GM18868 (cell line): ENCODE measurements around the gene LGALS12.
"Not testable (repeated sequence)": the region's sequence is repeated elsewhere in the genome, so short reads cannot be mapped to it uniquely, and the experiment has no call there.

Experiments
- ATAC-seq: cut with Tn5 transposase; IDR thresholded peaks from one replicate; pipeline ENCODE4 v1.9.1; 2021; ENCODE audit warnings: mild to moderate bottlenecking, moderate library complexity; ENCODE audit not compliant: unreplicated experiment

The LGALS12 gene

GRCh38 chr11:63504054-63504453, 1.8 kb upstream of the LGALS12 start:
- ATAC-seq, result no peak

DNA sequence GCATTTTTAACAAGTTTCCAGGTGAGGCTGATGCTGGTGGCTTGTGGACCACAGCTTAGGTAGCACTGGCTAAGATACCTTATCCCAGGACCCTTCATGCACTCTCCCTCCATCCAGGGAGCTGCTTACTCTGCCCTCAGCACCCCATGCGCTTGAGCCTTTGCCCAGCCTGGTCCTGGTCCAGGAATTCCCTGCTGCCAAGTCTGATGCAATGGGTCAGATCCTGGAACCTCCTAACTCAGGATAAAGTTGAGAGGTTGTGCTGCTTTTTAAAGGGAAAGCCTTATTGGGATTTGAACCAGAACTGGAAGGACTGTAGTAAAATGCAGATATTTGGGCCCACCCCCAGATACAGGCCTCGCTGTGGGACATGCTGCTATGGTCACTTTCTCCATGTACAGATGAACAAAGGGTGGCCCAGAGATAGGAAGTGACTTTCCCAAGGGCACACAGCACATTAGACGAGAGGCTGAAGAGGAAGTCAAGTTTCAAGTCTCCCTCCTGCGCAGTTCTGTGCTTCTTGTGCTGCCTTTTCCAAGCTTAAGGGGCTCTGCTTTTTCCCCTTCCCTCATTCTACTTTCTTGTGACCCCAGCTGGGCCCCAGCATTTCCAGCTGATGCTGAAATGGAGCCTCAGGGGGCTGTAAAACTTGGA, 824 bp upstream of the LGALS12 start:
- no peak for ATAC-seq

- no peak for ATAC-seq
Observed at GRCh38 chr11:63506876-63507275, 992 bp downstream of the LGALS12 start.

DNA sequence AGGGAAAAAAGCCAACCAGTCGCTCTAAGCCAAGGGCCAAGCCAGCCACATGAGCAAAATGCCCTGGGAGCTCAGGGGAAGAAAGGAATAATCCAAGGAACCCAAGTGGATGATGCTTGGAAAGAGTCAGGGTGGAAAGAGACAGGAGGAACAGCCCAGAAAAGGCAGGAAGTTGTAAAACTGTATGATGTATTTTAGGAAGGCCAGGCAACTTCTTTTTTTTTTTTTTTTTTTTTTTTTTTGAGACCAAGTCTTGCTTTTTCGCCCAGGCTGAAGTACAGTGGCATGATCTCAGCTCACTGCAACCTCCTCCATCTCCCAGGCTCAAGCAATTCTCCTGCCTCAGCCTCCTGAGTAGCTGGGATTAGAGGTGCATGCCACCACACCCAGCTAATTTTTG, 1.6 kb downstream of the LGALS12 start:
- ATAC-seq, result no peak

DNA sequence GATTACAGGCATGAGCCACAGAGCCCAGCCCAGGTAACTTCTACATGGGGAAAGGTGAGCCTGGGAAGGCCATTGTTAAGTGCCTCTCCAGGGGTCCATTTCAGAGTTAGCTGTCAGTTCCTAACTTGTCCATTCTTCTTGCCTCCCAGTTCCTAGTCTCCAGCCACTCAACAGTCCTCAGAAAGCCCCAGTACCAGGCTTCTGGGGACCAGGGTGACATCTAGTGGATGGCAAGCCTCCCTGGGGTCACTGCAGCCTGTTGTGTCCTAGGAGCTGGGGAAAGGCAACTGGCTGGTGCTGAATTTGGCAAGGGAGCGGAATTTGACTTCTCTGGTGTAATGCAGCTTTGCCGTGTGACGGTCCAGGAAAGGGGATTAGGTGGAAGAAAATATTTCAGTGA, 2.1 kb downstream of the LGALS12 start:
- no peak for ATAC-seq

DNA sequence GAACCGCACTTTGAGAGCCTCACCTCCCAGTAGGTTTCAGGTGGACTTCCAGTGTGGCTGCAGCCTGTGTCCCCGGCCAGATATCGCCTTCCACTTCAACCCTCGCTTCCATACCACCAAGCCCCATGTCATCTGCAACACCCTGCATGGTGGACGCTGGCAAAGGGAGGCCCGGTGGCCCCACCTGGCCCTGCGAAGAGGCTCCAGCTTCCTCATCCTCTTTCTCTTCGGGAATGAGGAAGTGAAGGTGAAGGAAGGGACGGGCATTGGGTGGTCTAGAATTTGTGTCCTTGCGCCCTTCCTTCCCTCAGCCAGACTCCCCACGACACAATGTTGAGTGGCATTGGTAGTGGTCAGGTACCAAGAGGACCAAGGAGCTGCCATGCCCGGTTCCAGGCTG, 2.9 kb downstream of the LGALS12 start:
- ATAC-seq, result no peak

GRCh38 chr11:63510360-63511047, 4.6 kb downstream of the LGALS12 start:
- no peak for ATAC-seq

GRCh38 chr11:63511048-63511748, 5.3 kb downstream of the LGALS12 start:
- ATAC-seq, result no peak

- ATAC-seq, result no peak
Observed at GRCh38 chr11:63512816-63513215, 6.9 kb downstream of the LGALS12 start.

DNA sequence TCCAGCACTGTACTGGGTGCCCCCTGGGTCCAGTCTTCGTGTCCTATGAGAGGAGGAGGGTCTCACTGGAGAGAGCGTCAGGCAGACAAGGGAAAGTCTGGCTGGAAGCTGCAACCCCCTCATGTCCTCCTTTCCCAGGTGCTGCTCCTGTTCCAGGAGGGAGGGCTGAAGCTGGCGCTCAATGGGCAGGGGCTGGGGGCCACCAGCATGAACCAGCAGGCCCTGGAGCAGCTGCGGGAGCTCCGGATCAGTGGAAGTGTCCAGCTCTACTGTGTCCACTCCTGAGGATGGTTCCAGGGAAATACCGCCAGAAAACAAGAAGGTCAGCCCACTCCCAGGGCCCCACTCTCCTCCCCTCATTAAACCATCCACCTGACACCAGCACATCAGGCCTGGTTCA, 10.2 kb downstream of the LGALS12 start:
- ATAC-seq, result no peak

GRCh38 chr11:63517156-63517555, 11.3 kb downstream of the LGALS12 start:
- ATAC-seq, result no peak

DNA sequence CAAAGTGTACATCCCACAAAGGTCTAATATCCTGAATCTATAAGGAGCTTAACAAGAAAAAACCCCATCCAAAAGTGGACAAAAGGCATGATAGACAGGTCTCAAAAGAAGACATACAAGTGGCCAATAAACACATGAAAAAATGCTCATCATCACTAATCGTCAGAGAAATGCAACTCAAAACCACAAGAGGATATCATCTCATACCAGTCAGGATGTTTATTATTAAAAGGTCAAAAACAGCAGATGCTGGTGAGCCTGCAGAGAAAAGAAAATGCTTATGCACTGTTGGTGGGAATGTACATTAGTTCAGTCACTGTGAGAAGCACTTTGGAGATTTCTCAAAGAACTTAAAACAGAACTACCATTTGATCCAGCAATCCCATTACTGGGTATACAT, 12.7 kb downstream of the LGALS12 start:
- no peak for ATAC-seq

- no peak for ATAC-seq
Observed at GRCh38 chr11:63520606-63521170, 14.8 kb downstream of the LGALS12 start.

- no peak for ATAC-seq
Observed at GRCh38 chr11:63521896-63522295, 16.0 kb downstream of the LGALS12 start.

DNA sequence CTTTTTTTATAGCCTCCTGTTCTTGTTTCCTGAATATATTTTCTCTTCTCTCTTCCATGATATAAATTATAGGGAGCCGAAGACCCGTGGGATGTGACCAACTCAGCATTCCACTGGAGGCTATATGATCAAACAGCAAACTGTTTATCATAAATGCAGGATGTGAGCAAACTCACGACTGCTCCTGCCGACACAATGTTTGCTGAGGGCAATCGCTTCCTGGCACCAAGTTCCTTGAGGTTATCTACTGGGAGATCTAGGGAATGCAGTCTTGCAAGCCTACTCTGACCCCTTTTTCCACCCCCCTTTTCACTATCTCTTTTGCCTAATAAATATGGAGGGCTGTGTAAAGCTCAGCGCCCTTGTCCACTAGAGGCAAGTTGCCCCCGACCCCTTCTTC, 17.3 kb downstream of the LGALS12 start:
- no peak for ATAC-seq

- ATAC-seq, result no peak
Observed at GRCh38 chr11:63527667-63528066, 21.8 kb downstream of the LGALS12 start.

GRCh38 chr11:63528156-63528555, 22.3 kb downstream of the LGALS12 start:
- ATAC-seq, result not testable (repeated sequence)

DNA sequence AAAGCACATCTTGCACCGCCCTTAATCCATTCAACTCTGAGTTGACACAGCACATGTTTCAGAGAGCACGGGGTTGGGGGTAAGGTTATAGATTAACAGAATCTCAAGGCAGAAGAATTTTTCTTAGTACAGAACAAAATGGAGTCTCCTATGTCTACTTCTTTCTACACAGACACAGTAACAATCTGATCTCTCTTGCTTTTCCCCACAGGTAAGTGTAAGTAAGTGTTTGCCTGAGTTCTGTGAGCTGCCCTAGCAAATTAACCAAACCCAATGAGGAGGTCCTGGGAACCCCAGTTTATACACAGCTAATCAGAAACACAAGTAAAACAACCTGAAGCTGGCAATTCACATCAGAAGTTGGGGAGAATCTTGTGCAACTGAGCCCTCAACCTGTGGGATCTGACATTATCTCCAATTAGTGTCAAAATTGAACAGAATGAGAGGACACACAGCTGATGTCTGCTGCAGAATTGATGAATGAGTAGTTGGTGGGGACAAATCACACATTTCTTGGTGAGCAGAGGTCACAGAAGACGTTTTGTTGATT, 22.9 kb downstream of the LGALS12 start:
- not testable (repeated sequence) for ATAC-seq

- not testable (repeated sequence) for ATAC-seq
Observed at GRCh38 chr11:63529373-63529772, 23.5 kb downstream of the LGALS12 start.

GRCh38 chr11:63530021-63530420, 24.1 kb downstream of the LGALS12 start:
- no peak for ATAC-seq

DNA sequence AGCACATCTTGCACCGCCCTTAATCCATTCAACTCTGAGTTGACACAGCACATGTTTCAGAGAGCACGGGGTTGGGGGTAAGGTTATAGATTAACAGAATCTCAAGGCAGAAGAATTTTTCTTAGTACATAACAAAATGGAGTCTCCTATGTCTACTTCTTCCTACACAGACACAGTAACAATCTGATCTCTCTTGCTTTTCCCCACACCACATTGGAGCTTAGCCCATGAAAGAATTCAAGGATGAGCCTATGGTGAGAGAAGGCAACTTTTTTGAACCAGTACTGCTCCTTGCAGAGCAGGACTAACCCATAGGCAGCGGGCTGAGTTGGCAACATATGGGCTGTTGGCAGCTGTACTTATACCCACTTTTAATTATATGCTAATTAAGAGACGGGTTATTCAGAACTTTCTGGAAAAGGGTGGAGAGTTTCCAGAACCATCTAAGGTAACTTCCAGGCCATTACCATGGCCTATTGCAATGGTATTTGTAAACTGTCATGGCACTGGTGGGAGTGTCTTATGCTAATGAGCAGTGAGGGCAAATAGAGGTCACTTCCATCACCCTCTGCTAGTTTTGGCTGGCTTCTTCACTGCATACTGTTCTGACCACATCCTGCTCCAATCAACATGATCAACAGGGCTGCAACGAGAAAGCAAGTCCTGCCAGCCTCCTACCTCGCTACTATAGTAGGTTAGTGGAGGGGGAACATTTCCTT, 25.3 kb downstream of the LGALS12 start:
- ATAC-seq, result peak; percentile 84
